Measurements from ENCODE around the gene UST.
A peak's percentile ranks its signal among the peaks of the same experiment; 100 is the strongest.

DNA sequence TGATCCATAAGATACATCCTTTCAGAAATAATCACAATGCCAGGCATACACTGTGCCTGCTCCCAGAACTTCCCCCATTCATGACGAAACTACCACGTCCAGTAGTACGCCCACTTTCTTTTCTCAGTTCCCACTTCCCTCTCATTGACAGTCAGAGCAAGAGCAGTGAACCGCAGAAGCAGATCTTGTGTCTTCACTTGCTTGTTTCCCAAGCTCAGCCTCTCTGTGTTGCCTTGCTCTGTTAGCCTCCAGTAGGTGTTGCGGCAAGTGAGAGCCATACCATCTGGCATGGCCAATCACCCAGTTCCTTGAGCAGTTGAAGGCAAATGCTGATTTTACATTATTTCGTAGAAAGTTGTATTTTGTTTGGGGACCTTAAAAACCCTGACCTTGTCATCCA lies 11.7 kb downstream of the UST start:
- TF ChIP-seq SPI1 (IDR thresholded peaks at IDR 0.05; ENCODE audit: low read depth, low read length), result peak; percentile 100
- peak; percentile 71 for TF ChIP-seq POLR2A (IDR thresholded peaks at IDR 0.05; ENCODE audit: low read depth, low read length)
- TF ChIP-seq TAF1 (IDR thresholded peaks at IDR 0.05; ENCODE audit: low read depth, low read length), result peak; percentile 98
- peak; percentile 77 for TF ChIP-seq POLR2AphosphoS5 (IDR thresholded peaks at IDR 0.05; ENCODE audit: low read depth, low read length)
- peak; percentile 96 for TF ChIP-seq POU2F2 (IDR thresholded peaks at IDR 0.05; ENCODE audit: low read depth, low read length)

Measured in GM12891 (cell line).